Dendritic cell treated with granulocyte-macrophage colony-stimulating factor and Interleukin-4, amounts not matched to agents 40 ng/mL and 50 ng/mL, for 4 days (primary cell): ENCODE results near the gene SIAH1.
"Not testable (repeated sequence)": the region's sequence is repeated elsewhere in the genome, so short reads cannot be mapped to it uniquely, and the experiment has no call there.

Experiments used
- H3K27ac Mint-ChIP-seq: one replicate; pipeline ENCODE4 v1.8.0; 2022; ENCODE audit warnings: mild to moderate bottlenecking, mixed read lengths
- H3K27me3 Mint-ChIP-seq: one replicate; pipeline ENCODE4 v1.8.0; 2022; ENCODE audit warnings: mild to moderate bottlenecking, mixed read lengths
- H3K36me3 Mint-ChIP-seq: one replicate; pipeline ENCODE4 v1.8.0; 2022; ENCODE audit warnings: low read depth, mixed read lengths
- H3K4me1 Mint-ChIP-seq: one replicate; pipeline ENCODE4 v1.8.0; 2022; ENCODE audit warnings: low read depth, mixed read lengths
- H3K4me3 Mint-ChIP-seq: one replicate; pipeline ENCODE4 v1.8.0; 2022; ENCODE audit warnings: mild to moderate bottlenecking, moderate library complexity, mixed read lengths
- H3K9me3 Mint-ChIP-seq: one replicate; pipeline ENCODE4 v1.8.0; 2022; ENCODE audit warnings: mixed read lengths
- intact Hi-C: fragments of 100-400 bp; cut with micrococcal nuclease; formaldehyde crosslinking; loops from one replicate; pipeline ENCODE4 v1.15.0; 2022

SIAH1 gene

GRCh38 chr16:48383009-48383876 lies 2.0 kb downstream of the SIAH1 start:
- Mint-ChIP-seq H3K27me3 (no peaks in the 10 kb centered on the region), H3K9me3 (no peaks in the 10 kb centered on the region), H3K27ac (peak overlapping the region; percentile 94), H3K36me3 (peaks cover 33% of the 10 kb centered on the region), H3K4me3 (peak overlapping the region; percentile 83), H3K4me1 (peaks cover 69% of the 10 kb centered on the region)
- intact Hi-C loops = no loop called here

DNA sequence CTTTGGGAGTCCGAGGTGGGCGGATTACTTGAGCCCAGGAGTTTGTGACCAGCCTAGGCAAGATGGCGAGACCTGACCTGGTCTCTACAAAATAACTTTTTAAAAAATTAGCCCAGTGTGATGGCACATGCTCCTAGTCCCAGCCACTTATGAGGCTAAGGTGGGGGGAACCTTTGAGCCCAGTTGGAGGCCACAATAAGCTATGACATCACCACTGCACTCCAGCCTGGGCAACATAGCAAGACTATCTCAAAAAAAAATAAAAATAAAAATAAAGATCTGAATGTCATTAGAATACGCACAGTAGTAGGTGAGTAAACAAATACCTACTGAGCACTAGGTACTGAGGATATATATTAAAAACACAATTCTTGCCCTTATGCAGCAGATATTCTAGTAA lies 3.1 kb downstream of the SIAH1 start:
- Mint-ChIP-seq H3K9me3 (no peaks in the 10 kb centered on the region), H3K27me3 (no peaks in the 10 kb centered on the region), H3K4me1 (peaks cover 72% of the 10 kb centered on the region), H3K4me3 (peak overlapping the region; percentile 20), H3K36me3 (peaks cover 33% of the 10 kb centered on the region), H3K27ac (no peak overlapping the region)
- intact Hi-C loops = no loop called here

DNA sequence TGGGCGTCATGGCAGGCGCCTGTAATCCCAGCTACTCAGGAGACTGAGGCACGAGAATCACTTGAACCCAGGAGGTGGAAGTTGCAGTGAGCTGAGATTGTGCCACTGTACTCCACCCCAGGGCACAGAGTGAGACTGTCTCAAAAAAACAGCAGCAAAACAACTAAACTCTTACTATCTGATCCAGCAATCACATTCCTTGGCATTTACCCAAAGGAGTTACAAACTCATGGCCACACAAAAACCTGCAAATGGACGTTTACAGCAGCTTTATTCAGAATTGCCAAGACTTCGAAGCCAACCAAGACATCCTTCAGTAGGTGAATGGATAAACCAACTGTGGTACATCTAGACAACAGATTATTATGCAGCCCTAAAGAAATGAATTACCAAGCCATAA lies 4.0 kb downstream of the SIAH1 start:
- Mint-ChIP-seq H3K4me3 (no peak overlapping the region), H3K9me3 (no peaks in the 10 kb centered on the region), H3K27me3 (no peaks in the 10 kb centered on the region), H3K36me3 (peaks cover 33% of the 10 kb centered on the region), H3K4me1 (peaks cover 71% of the 10 kb centered on the region), H3K27ac (no peak overlapping the region)
- intact Hi-C loops = loop anchor here (2.0 kb wide), 1 partner anchor 14 kb away; no protein-coding TSS in a partner anchor

GRCh38 chr16:48378836-48379235 lies 6.4 kb downstream of the SIAH1 start:
- peak overlapping the region; percentile 13 for H3K4me3 Mint-ChIP-seq
- intact Hi-C loops = no loop called here
- H3K27ac Mint-ChIP-seq = peak overlapping the region; percentile 5

DNA sequence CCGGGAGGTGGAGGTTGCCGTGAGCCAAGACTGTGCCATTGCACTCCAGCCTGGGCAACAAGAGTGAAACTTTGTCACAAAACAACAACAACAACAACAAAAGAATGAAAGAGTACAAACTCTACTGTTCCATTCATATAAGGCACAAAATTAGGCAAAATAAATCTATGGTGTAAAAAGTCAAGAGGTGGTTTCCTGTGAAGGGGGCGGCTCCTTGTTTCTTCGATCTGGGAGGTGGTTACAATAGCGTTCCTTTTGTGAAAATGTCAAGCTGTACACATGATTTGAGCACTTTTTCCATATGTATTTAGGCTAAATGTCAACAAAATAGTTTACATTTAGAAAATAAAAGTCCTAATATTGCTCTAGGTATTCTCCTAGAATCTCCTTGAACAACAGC lies 6.9 kb downstream of the SIAH1 start:
- H3K27me3 Mint-ChIP-seq = no peaks in the 10 kb centered on the region

More at GRCh38 chr16:48378836-48379235, 6.4 kb downstream of the SIAH1 start:
- Mint-ChIP-seq H3K9me3 (no peaks in the 10 kb centered on the region), H3K27me3 (no peaks in the 10 kb centered on the region), H3K36me3 (peaks cover 21% of the 10 kb centered on the region), H3K4me1 (peaks cover 65% of the 10 kb centered on the region)

DNA sequence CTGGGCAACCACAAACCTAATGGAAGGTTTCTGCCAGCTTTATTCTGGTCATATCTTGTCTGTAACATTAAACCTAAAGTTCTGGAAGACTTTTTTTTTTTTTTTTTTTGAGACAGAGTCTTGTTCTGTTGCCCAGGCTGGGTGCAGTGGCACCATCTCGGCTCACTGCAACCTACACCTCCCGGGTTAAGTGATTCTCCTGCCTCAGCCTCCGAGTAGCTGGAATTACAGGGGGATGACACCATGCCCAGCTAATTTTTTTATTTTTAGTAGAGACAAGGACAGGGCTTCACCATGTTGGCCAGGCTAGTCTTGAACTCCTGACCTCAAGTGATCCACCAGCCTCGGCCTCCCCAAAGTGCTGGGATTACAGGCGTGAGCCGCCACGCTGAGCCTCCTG lies 7.9 kb downstream of the SIAH1 start:
- H3K27me3 Mint-ChIP-seq, intact Hi-C loops, H3K27ac Mint-ChIP-seq, H3K4me3 Mint-ChIP-seq, H3K9me3 Mint-ChIP-seq: not testable (repeated sequence)
- Mint-ChIP-seq H3K4me1 (peaks cover 54% of the 10 kb centered on the region), H3K36me3 (peaks cover 13% of the 10 kb centered on the region)

More for the DNA sequence above, 6.9 kb downstream of the SIAH1 start:
- intact Hi-C loops = no loop called here
- Mint-ChIP-seq H3K27ac (no peak overlapping the region), H3K36me3 (peaks cover 15% of the 10 kb centered on the region), H3K4me3 (no peak overlapping the region), H3K9me3 (no peaks in the 10 kb centered on the region), H3K4me1 (peaks cover 59% of the 10 kb centered on the region)

- Mint-ChIP-seq H3K36me3 (no peaks in the 10 kb centered on the region), H3K27ac (no peak overlapping the region), H3K4me1 (peaks cover 47% of the 10 kb centered on the region), H3K9me3 (no peaks in the 10 kb centered on the region), H3K27me3 (no peaks in the 10 kb centered on the region), H3K4me3 (no peak overlapping the region)
- intact Hi-C loops = no loop called here
Observed at GRCh38 chr16:48374255-48374654, 11.0 kb downstream of the SIAH1 start.

DNA sequence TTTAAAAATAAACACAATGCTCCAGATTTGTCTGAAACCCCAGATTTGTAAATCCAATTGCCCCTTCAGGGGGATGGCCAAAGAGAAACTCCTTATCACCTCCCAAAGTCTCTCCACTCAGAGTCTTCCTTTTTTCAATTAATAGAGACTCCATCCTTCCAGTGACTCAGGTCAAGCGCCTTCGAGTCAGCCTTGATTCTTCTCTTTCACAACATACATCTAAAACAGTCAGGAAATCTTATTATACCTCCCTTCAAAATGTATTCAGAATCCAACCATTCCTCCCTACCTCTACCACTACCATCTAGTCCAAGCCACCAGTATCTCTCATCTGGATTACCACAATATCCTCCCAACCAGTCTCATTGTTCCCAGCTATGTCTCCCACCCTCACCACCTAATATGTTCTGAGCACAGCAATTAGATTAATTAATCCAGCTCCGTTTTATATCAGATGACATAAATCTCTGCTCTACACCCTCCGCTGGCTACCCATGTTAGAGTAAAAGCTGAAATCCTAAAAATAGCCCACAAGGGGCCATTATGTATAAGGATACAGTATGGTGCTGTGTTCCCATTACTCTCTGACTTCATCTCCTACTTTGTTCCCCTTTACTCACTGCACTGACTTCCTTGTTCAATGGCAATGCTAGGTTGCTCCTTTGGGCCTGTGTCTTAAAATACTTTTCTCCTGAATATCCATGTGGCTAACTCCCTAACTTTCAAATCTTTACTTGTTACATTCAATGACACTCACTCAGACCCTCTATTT lies 11.8 kb downstream of the SIAH1 start:
- no peak overlapping the region for H3K27ac Mint-ChIP-seq
- H3K4me3 Mint-ChIP-seq = no peak overlapping the region
- no peaks in the 10 kb centered on the region for H3K9me3 Mint-ChIP-seq
- no peaks in the 10 kb centered on the region for H3K27me3 Mint-ChIP-seq
- intact Hi-C loops = no loop called here
- no peaks in the 10 kb centered on the region for H3K36me3 Mint-ChIP-seq
- H3K4me1 Mint-ChIP-seq = peaks cover 39% of the 10 kb centered on the region

DNA sequence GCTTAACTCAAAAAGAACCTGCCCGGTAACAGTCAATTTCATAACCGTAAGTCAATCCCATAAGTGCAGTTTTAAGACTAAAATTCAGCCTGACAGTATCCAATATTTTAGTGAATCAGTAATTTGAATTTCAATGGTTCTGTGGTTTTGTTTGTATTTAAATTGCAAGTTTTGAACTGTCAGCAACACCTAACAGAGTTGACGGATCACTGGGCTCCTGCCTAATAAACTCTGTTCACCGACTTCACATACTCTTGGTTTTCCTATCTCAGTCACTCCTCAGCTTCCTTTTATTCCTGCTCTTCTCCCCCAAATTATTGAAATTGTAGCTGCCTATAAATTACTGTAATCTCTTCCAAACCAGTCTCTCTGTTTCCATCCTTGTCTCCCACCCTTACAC lies 12.5 kb downstream of the SIAH1 start:
- H3K27ac Mint-ChIP-seq = no peak overlapping the region
- no peaks in the 10 kb centered on the region for H3K36me3 Mint-ChIP-seq
- no peaks in the 10 kb centered on the region for H3K27me3 Mint-ChIP-seq
- peaks cover 38% of the 10 kb centered on the region for H3K4me1 Mint-ChIP-seq
- H3K9me3 Mint-ChIP-seq = no peaks in the 10 kb centered on the region
- intact Hi-C loops = no loop called here
- no peak overlapping the region for H3K4me3 Mint-ChIP-seq

DNA sequence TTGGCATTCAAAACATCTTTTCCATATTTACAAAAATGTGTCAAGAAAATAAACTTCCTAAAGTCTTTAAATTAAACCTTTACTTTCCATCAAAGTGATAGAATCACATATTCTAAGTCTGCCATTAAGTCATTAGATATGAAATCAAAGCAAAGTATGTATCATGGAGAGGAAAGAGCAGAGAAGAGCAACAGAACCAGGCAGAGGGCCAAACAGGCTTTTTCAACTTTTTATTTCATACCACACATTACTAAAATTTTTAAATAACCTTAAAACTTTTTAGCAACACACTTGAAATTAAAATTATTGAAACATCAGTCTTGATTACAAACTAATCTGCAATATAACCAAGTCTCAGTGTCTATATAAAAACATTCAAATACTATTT lies 13.8 kb downstream of the SIAH1 start:
- no peak overlapping the region for H3K4me3 Mint-ChIP-seq
- no peaks in the 10 kb centered on the region for H3K27me3 Mint-ChIP-seq
- intact Hi-C loops = no loop called here
- H3K4me1 Mint-ChIP-seq = peaks cover 41% of the 10 kb centered on the region
- no peaks in the 10 kb centered on the region for H3K9me3 Mint-ChIP-seq
- no peak overlapping the region for H3K27ac Mint-ChIP-seq
- H3K36me3 Mint-ChIP-seq = peaks cover 2% of the 10 kb centered on the region

DNA sequence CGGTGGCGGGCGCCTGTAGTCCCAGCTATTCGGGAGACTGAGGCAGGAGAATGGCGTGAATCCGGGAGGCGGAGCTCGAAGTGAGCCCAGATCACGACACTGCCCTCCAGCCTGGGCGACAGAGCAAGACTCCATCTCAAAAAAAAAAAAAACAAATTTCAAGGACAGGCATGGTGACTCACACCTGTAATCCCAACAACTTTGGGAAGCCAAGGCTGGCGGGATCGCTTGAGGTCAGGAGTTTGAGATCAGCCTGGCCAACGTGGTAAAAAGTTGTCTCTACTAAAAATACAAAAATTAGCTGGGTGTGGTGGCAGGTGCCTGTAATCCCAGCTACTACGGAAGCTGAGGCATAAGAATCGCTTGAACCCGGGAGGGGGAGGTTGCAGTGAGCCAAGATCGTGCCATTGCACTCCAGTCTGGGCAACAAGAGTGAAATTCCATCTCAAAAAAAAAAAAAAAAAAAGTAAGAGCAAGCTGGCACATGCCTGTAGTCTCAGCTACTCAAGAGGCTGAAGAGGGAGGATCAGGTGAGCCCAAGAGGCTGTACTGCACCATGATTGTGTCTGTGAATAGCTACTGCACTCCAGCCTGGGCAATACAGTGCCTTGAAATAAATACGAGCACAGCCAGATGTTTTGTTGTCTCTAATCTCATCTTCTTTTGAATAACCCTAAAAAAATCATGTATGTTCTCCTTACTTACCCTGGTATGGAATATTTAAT lies 14.4 kb downstream of the SIAH1 start:
- intact Hi-C loops, H3K27me3 Mint-ChIP-seq, H3K4me3 Mint-ChIP-seq, H3K36me3 Mint-ChIP-seq, H3K9me3 Mint-ChIP-seq, H3K27ac Mint-ChIP-seq: not testable (repeated sequence)
- H3K4me1 Mint-ChIP-seq = peaks cover 45% of the 10 kb centered on the region

DNA sequence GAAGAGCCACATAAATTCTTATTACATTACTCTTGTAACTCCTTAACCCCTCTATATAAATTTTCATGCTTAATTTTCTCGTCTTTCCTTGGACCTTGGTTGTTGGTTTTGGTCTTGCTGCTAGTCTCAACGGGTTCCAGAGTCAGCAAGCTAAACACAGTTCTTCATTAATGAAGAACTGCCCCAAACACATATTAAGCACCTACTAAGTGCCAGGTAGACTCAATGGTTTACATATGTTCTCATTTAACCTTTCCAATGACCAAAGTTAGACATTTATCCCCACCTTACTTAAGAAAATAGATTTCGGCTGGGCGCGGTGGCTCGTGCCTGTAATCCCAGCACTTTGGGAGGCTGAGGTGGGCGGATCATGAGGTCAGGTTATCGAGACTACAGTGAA lies 15.0 kb downstream of the SIAH1 start:
- H3K4me1 Mint-ChIP-seq = peaks cover 50% of the 10 kb centered on the region
- no peaks in the 10 kb centered on the region for H3K27me3 Mint-ChIP-seq
- intact Hi-C loops = no loop called here
- H3K4me3 Mint-ChIP-seq = no peak overlapping the region
- H3K9me3 Mint-ChIP-seq = no peaks in the 10 kb centered on the region
- H3K36me3 Mint-ChIP-seq = peaks cover 11% of the 10 kb centered on the region
- H3K27ac Mint-ChIP-seq = no peak overlapping the region

DNA sequence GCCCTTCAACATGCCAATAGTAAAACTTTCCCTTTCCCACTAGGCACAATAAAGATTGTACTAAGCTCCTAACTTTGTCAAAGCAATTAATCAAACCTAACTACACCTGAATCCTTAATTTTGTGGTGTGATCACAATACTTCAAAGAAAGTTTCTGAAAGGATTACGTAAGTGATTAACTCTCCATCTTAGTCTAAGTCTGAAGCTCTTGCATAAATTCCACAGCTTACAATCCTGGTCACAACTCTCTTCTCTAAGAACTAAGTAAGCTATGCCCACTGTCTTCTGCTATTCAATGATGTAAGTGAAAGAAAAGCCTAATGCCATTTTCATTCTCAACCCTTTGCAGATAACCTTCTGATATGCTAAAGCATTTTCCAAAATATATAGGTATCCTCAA lies 15.4 kb downstream of the SIAH1 start:
- Mint-ChIP-seq H3K4me1 (peaks cover 54% of the 10 kb centered on the region), H3K36me3 (peaks cover 15% of the 10 kb centered on the region)
- intact Hi-C loops = loop anchor here (5.0 kb wide), 1 partner anchor 168 kb away; no protein-coding TSS in a partner anchor

More for the DNA sequence above, 15.4 kb downstream of the SIAH1 start:
- no peak overlapping the region for H3K27ac Mint-ChIP-seq
- no peak overlapping the region for H3K4me3 Mint-ChIP-seq
- no peaks in the 10 kb centered on the region for H3K9me3 Mint-ChIP-seq
- H3K27me3 Mint-ChIP-seq = no peaks in the 10 kb centered on the region
